IMR-90 (cell line): ENCODE results near the gene WDR74. TPM values are rescaled to one million over a fixed set of nuclear protein-coding genes. Genes with fewer than 3 reads are reported as not detected.
A peak's percentile ranks its signal among the peaks of the same experiment; 100 is the strongest.

ENCODE experiments used
- ATAC-seq: fragments of 200-7000 bp; cut with Tn5 transposase; 2 replicates; pipeline ENCODE4 v1.9.1; 2020; ENCODE audit warnings: low read depth, mild to moderate bottlenecking, moderate library complexity
- BruUV-seq: library from RNA; stranded (reverse); fragments of 400-500 nt; replicated peaks from 2 replicates; lab custom pipeline; 2021; lab: Mats Ljungman, UMichigan
- CTCF ChIA-PET: fragments of 300-600 bp; formaldehyde crosslinking; extraction: SDS; loops from one replicate; lab custom pipeline; 2021; ENCODE audit warnings: antibody characterized with exemption; lab: Yijun Ruan, JAX
- POLR2A ChIA-PET: fragments of 300-600 bp; sonication (Branson Sonifier 250); formaldehyde crosslinking; loops from one replicate; lab custom pipeline; 2022; ENCODE audit warnings: antibody characterized with exemption; ENCODE audit not compliant: unreplicated experiment; lab: Charles Lee
- DNase-seq: peaks from one replicate; pipeline ENCODE4 v3.0.0; 2013
- H2AFZ ChIP-seq: replicated peaks from 2 replicates; pipeline ENCODE3; 2013; ENCODE audit warnings: low read length, mild to moderate bottlenecking; ENCODE audit not compliant: poor library complexity
- H2AK5ac ChIP-seq: 2 replicates; pipeline ENCODE4 v1.6.1; 2013; ENCODE audit warnings: low read depth, low read length, inconsistent platforms
- H2AK9ac ChIP-seq: replicated peaks from 2 replicates; pipeline ENCODE3; 2013; ENCODE audit warnings: mild to moderate bottlenecking, low read depth, low read length, moderate library complexity; ENCODE audit not compliant: poor library complexity
- H2BK120ac ChIP-seq: 2 replicates; pipeline ENCODE4 v1.6.1; 2013; ENCODE audit warnings: low read depth, low read length, inconsistent platforms
- H2BK15ac ChIP-seq: 3 replicates; pipeline ENCODE4 v1.6.1; 2013; ENCODE audit warnings: low read depth, low read length, inconsistent platforms
- H2BK20ac ChIP-seq: 2 replicates; pipeline ENCODE4 v1.6.1; 2013; ENCODE audit warnings: low read depth, mild to moderate bottlenecking, inconsistent platforms, low read length, moderate library complexity
- H2BK5ac ChIP-seq: 2 replicates; pipeline ENCODE4 v1.6.1; 2013; ENCODE audit warnings: mild to moderate bottlenecking, low read depth, low read length, inconsistent platforms; ENCODE audit not compliant: poor library complexity, severe bottlenecking
- H3K14ac ChIP-seq: replicated peaks from 2 replicates; pipeline ENCODE4 v1.6.1; 2013; ENCODE audit warnings: low read depth, low read length, inconsistent platforms
- H3K18ac ChIP-seq: 2 replicates; pipeline ENCODE4 v1.6.1; 2013; ENCODE audit warnings: low read depth, low read length, control low read depth
- H3K23ac ChIP-seq: 2 replicates; pipeline ENCODE4 v1.6.1; 2013; ENCODE audit warnings: low read depth, low read length, inconsistent platforms
- H3K27ac ChIP-seq: 2 replicates; pipeline ENCODE4 v1.5.1; 2013; ENCODE audit warnings: mild to moderate bottlenecking, control low read depth, low read length; ENCODE audit not compliant: insufficient read depth
- H3K27me3 ChIP-seq: 2 replicates; pipeline ENCODE4 v1.6.1; 2013; ENCODE audit warnings: low read length; ENCODE audit not compliant: control insufficient read depth, insufficient read depth
- H3K36me3 ChIP-seq: 2 replicates; pipeline ENCODE4 v1.6.1; 2013; ENCODE audit warnings: low read length, mixed read lengths; ENCODE audit not compliant: control insufficient read depth, insufficient read depth
- H3K4ac ChIP-seq: 2 replicates; pipeline ENCODE4 v1.6.1; 2013; ENCODE audit warnings: low read depth, low read length, inconsistent platforms
- H3K4me1 ChIP-seq: 2 replicates; pipeline ENCODE4 v1.6.1; 2013; ENCODE audit warnings: low read length, mixed read lengths; ENCODE audit not compliant: control insufficient read depth, insufficient read depth
- H3K4me2 ChIP-seq: 2 replicates; pipeline ENCODE4 v1.6.1; 2013; ENCODE audit warnings: low read depth, mild to moderate bottlenecking, control low read depth, low read length, moderate library complexity
- H3K4me3 ChIP-seq: 2 replicates; pipeline ENCODE4 v1.5.1; 2013; ENCODE audit warnings: low read depth, mild to moderate bottlenecking, control low read depth, low read length, moderate library complexity; ENCODE audit not compliant: insufficient read depth
- H3K56ac ChIP-seq: 2 replicates; pipeline ENCODE4 v1.6.1; 2013; ENCODE audit warnings: low read length, inconsistent platforms; ENCODE audit not compliant: insufficient read depth; ENCODE audit errors: extremely low read depth
- H3K79me1 ChIP-seq, 2 experiments: 2 replicates each; pipeline ENCODE4 v1.6.1; 2013; ENCODE audit warnings: low read length in 2 of 2, inconsistent platforms in 1 of 2, low read depth in 1 of 2
- H3K9ac ChIP-seq: 2 replicates; pipeline ENCODE4 v1.6.1; 2013; ENCODE audit warnings: low read depth, low read length, control low read depth
- H3K9me1 ChIP-seq: 2 replicates; pipeline ENCODE4 v1.6.1; 2013; ENCODE audit warnings: low read length, inconsistent platforms; ENCODE audit not compliant: insufficient read depth
- H3K9me3 ChIP-seq: 2 replicates; pipeline ENCODE4 v1.6.1; 2013; ENCODE audit warnings: low read length; ENCODE audit not compliant: control insufficient read depth, insufficient read depth
- H4K20me1 ChIP-seq: 2 replicates; pipeline ENCODE4 v1.6.1; 2013; ENCODE audit warnings: low read length, inconsistent platforms; ENCODE audit not compliant: insufficient read depth
- H4K5ac ChIP-seq: 2 replicates; pipeline ENCODE4 v1.6.1; 2013; ENCODE audit warnings: mild to moderate bottlenecking, low read depth, low read length, control low read depth
- H4K8ac ChIP-seq, 2 experiments: 2 replicates each; pipeline ENCODE4 v1.6.1; 2013; ENCODE audit warnings: low read depth in 2 of 2, low read length in 2 of 2, control low read depth in 1 of 2, inconsistent platforms in 1 of 2
- H4K91ac ChIP-seq: 2 replicates; pipeline ENCODE4 v1.6.1; 2013; ENCODE audit warnings: low read depth, low read length, inconsistent platforms; ENCODE audit not compliant: insufficient read depth
- BHLHE40 ChIP-seq: fragments of 150-350 bp; IDR thresholded peaks from 2 replicates; pipeline ENCODE4 v1.6.1; 2016; ENCODE audit warnings: mild to moderate bottlenecking, low read depth, low read length
- CEBPB ChIP-seq: IDR thresholded peaks from 2 replicates; pipeline ENCODE4 v1.6.1; 2012; ENCODE audit warnings: low read depth, low read length, improper control_type of control experiment
- CHD1 ChIP-seq: IDR thresholded peaks from 2 replicates; pipeline ENCODE4 v1.6.1; 2012; ENCODE audit warnings: low read depth, low read length, improper control_type of control experiment
- FOS ChIP-seq: fragments of 150-350 bp; IDR thresholded peaks from 2 replicates; pipeline ENCODE4 v1.6.1; 2016; ENCODE audit warnings: low read depth, low read length
- MAFK ChIP-seq: IDR thresholded peaks from 2 replicates; pipeline ENCODE4 v1.6.1; 2012; ENCODE audit warnings: low read depth, low read length, improper control_type of control experiment
- MAZ ChIP-seq: IDR thresholded peaks from 2 replicates; pipeline ENCODE4 v1.6.1; 2012; ENCODE audit warnings: low read depth, mild to moderate bottlenecking, low read length, improper control_type of control experiment, moderate library complexity, borderline replicate concordance
- NFE2L2 ChIP-seq: fragments of 150-350 bp; IDR thresholded peaks from 2 replicates; pipeline ENCODE4 v1.6.1; 2016; ENCODE audit warnings: low read depth, mild to moderate bottlenecking, low read length
- POLR2A ChIP-seq: IDR thresholded peaks from 2 replicates; pipeline ENCODE4 v1.6.1; 2012; ENCODE audit warnings: mild to moderate bottlenecking, low read depth, low read length
- RAD21 ChIP-seq: IDR thresholded peaks from 2 replicates; pipeline ENCODE4 v1.6.1; 2012; ENCODE audit warnings: low read length, improper control_type of control experiment
- USF2 ChIP-seq: fragments of 150-350 bp; IDR thresholded peaks from 2 replicates; pipeline ENCODE4 v1.6.1; 2017; ENCODE audit warnings: mild to moderate bottlenecking, antibody characterized with exemption, low read length, low read depth
- WGBS, 2 experiments: methylation state at CpG; one replicate each; pipeline versions ENCODE4 v1.1.5 to v1.1.7; 2013; ENCODE audit warnings: missing lambda C conversion rate in 2 of 2; ENCODE audit not compliant: insufficient read length in 1 of 2; ENCODE audit errors: extremely low coverage in 2 of 2; 5-methylcytosine and 5-hydroxymethylcytosine counted together
- dilution Hi-C: fragments of 300-500 bp; cut with HindIII; formaldehyde crosslinking; loops from one replicate; pipeline ENCODE4 v1.14.3; 2018; ENCODE audit warnings: low sequenced_read_pairs; ENCODE audit not compliant: unreplicated experiment
- in situ Hi-C: fragments of 300-500 bp; cut with MboI; formaldehyde crosslinking; loops from 3 replicates; pipeline ENCODE4 v1.14.3; 2019; ENCODE audit warnings: low sequenced_read_pairs, inconsistent platforms, mixed read lengths
- intact Hi-C: fragments of 100-400 bp; cut with micrococcal nuclease; formaldehyde crosslinking; loops from 2 replicates; pipeline ENCODE4 v1.10.0; 2022
- polyA plus RNA-seq, 3 experiments: library from polyadenylated mRNA; depleted of rRNA; stranded (reverse); fragments of >200 nt; gene quantifications; 2 replicates each; pipeline ENCODE4 v1.2.3, GENCODE V29; 2012; ENCODE audit warnings: low replicate concordance in 1 of 3
- total RNA-seq: library from RNA; depleted of rRNA; stranded (reverse); fragments of >200 nt; gene quantifications from 2 replicates; pipeline ENCODE4 v1.2.3, GENCODE V29; 2012

The WDR74 gene
- total and polyA plus RNA-seq, 2 of the 4 experiments (the other 2 are of a cell fraction): 38.4 to 44.3 TPM

DNA sequence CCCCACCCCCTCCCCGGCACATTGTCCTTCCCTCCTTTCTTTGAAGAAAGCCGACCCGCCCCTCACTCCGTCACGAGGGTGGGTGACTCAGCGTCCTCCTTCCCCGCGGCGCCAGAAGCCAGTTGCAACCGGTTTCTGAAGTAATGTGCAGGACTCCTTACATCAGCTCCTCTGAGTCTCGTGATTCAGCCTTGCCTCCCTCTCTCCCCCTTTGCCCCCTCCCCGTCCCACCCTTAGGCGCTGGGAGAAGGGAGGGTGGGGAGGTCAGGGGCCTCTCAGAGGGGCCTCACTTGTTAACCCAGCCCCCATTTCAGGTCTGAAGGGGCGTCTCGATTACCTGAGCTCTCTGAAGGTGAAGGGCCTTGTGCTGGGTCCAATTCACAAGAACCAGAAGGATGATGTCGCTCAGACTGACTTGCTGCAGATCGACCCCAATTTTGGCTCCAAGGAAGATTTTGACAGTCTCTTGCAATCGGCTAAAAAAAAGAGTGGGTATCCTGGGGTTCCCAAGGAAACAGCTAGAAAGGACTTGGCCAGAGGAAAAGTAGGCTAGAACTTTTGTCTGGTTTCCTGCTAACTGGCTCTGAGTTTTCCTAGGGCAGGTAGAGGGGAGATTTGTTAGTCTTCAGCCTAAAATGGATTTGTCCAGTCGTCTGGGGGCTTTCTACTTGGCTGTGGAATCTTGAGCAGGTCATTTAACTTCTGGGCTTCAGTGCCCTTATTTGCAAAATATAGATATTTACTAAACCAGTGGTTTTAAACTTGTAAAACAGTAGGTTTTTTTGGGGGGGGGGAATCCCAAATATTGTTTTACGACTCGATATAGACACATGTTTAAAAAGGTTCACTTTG lies 42.4 kb upstream of the WDR74 start:
- POLR2A ChIA-PET: interaction anchor here (1.0 to 1.4 kb wide), 2 partner anchors 8 to 41 kb away, joined by 6 to 8 read pairs; no protein-coding TSS in a partner anchor
- H3K9ac ChIP-seq: peak overlapping the region; percentile 100
- H3K79me1 ChIP-seq: peaks cover 25 to 68% of the 10 kb centered on the region in 2 experiments
- intact Hi-C loops (loop anchor here (1.0 to 5.0 kb wide), 2 partner anchors 41 to 95 kb away; partner anchors contain the start of gene TMEM179B), dilution Hi-C loops (no loop called here), in situ Hi-C loops (loop anchor here (25.0 kb wide), 1 partner anchor 780 kb away; the partner anchor contains the start of gene ATL3)
- H3K4me1 ChIP-seq: peaks cover 27% of the 10 kb centered on the region
- no peaks in the 10 kb centered on the region for H3K27me3 ChIP-seq
- H2BK5ac ChIP-seq: peak overlapping the region; percentile 96
- peaks cover 9% of the 10 kb centered on the region; the same call in 1 of the 2 replicates for H3K9me1 ChIP-seq
- WGBS, 2 experiments: 0% methylated on average over 4 of the region's 21 CpGs; no CpG with 5 or more reads in 1 of the 2 experiments
- peak overlapping the region; percentile 100 for H3K4ac ChIP-seq
- CTCF ChIA-PET: interaction anchor here (0.6 to 1.9 kb wide), 5 partner anchors 18 to 112 kb away, joined by 3 to 7 read pairs (median 6); no protein-coding TSS in a partner anchor
- peak; percentile 97 for DNase-seq
- H3K18ac ChIP-seq: peak overlapping the region; percentile 100
- H2AK5ac ChIP-seq: peak overlapping the region; percentile 100
- peak overlapping the region; percentile 100 for H4K5ac ChIP-seq
- peak overlapping the region; percentile 100 for H3K23ac ChIP-seq
- H3K14ac ChIP-seq: peak overlapping the region; percentile 100
- H3K9me3 ChIP-seq: no peaks in the 10 kb centered on the region
- peak; percentile 50 for ATAC-seq
- peaks cover 49% of the 10 kb centered on the region for H4K20me1 ChIP-seq
- peak overlapping the region; percentile 100 for H3K56ac ChIP-seq
- peak overlapping the region; percentile 99 for H2AK9ac ChIP-seq
- H3K4me2 ChIP-seq: peak overlapping the region; percentile 98
- H2BK120ac ChIP-seq: peak overlapping the region; percentile 96
- TF ChIP-seq POLR2A (peak; percentile 20; the same call in 1 of the 2 replicates), USF2 (peak; percentile 89), FOS (peak; percentile 80), CHD1 (no peak), MAFK (peak; percentile 11; the same call in 1 of the 2 replicates), MAZ (peak; percentile 94), BHLHE40 (peak; percentile 95), NFE2L2 (peak; percentile 77; the same call in 1 of the 2 replicates), CEBPB (peak; percentile 96), RAD21 (no peak)
- H4K8ac ChIP-seq: peak overlapping the region; percentile 96 to 100
- H3K4me3 ChIP-seq: peak overlapping the region; percentile 92
- peak overlapping the region; percentile 77 for H2AFZ ChIP-seq
- peak overlapping the region; percentile 100 for H4K91ac ChIP-seq
- H3K27ac ChIP-seq: peak overlapping the region; percentile 98
- H2BK15ac ChIP-seq: peak overlapping the region; percentile 97; the same call in 2 of the 3 replicates
- BruUV-seq: no TSS peak
- peak overlapping the region; percentile 89 for H2BK20ac ChIP-seq
- H3K36me3 ChIP-seq: peaks cover 46% of the 10 kb centered on the region
